Neural progenitor cell (in vitro differentiated cells): ENCODE measurements around the gene LATS2.

Experiments
- EZH2 ChIP-seq: fragments of 200-600 bp; sonication (generic); IDR thresholded peaks from 2 replicates; pipeline ENCODE4 v1.6.1; 2017; ENCODE audit warnings: antibody characterized with exemption, mild to moderate bottlenecking, moderate library complexity
- EZH2phosphoT487 ChIP-seq: fragments of 200-600 bp; sonication (generic); IDR thresholded peaks from 2 replicates; pipeline ENCODE4 v1.6.1; 2017; ENCODE audit warnings: antibody characterized with exemption
- TF ChIP-seq, protein P1 (sequence below): fragments of 200-600 bp; sonication (generic); IDR thresholded peaks from 2 replicates; pipeline ENCODE4 v1.5.1; 2017; ENCODE audit warnings: antibody characterized with exemption, mild to moderate bottlenecking

DNA sequence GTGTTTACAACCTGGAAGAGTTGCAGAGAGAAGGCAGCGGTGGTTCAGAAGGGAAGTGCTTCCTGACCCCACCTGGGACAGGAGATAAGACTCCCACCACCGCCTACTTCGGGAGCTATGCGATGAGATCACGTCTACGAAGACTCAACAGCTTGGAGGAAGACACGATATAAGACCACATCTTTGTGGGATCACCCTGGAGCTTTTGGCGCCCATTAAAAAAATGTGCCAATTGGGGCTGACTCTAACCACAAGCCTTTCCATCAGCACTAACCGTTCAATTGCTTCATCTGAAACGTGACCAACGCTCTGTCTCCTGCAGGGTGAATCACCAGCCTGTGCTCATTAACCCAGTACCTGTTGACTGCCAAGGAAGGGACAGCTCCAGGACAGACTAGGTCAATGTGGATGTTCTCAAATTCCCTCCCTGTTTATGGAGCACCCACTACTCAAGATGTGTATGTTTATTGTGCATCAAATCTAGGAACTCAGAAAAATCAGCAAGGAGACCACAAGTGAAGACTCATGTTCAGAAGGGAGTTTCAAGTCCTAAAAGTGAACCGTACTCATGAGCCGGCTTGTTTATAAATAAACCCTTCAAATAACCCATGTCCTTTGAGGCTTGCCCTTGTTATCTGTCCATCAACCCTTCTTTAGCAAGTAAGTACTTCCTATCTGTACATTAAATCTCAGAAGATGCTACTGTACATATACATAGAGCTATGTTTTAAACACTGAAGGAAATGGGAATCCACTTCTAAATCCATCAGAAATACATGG lies 67.5 kb downstream of the LATS2 start:
- TF ChIP-seq, protein P1, sequence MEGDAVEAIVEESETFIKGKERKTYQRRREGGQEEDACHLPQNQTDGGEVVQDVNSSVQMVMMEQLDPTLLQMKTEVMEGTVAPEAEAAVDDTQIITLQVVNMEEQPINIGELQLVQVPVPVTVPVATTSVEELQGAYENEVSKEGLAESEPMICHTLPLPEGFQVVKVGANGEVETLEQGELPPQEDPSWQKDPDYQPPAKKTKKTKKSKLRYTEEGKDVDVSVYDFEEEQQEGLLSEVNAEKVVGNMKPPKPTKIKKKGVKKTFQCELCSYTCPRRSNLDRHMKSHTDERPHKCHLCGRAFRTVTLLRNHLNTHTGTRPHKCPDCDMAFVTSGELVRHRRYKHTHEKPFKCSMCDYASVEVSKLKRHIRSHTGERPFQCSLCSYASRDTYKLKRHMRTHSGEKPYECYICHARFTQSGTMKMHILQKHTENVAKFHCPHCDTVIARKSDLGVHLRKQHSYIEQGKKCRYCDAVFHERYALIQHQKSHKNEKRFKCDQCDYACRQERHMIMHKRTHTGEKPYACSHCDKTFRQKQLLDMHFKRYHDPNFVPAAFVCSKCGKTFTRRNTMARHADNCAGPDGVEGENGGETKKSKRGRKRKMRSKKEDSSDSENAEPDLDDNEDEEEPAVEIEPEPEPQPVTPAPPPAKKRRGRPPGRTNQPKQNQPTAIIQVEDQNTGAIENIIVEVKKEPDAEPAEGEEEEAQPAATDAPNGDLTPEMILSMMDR: no peak
- TF ChIP-seq EZH2phosphoT487 (no peak), EZH2 (no peak)
